IMR-90 (cell line): ENCODE data around the gene RSU1.

ENCODE experiments used
- CEBPB ChIP-seq: IDR thresholded peaks from 2 replicates; pipeline ENCODE4 v1.6.1; 2012; ENCODE audit warnings: low read depth, low read length, improper control_type of control experiment
- CHD1 ChIP-seq: IDR thresholded peaks from 2 replicates; pipeline ENCODE4 v1.6.1; 2012; ENCODE audit warnings: low read depth, low read length, improper control_type of control experiment
- POLR2A ChIP-seq: IDR thresholded peaks from 2 replicates; pipeline ENCODE4 v1.6.1; 2012; ENCODE audit warnings: mild to moderate bottlenecking, low read depth, low read length
- TF ChIP-seq, protein P1 (sequence below): conservative IDR thresholded peaks from 2 replicates; pipeline ENCODE4 v1.5.1; 2012; ENCODE audit warnings: mild to moderate bottlenecking, low read depth, low read length, improper control_type of control experiment
- TF ChIP-seq, protein P2 (sequence below): fragments of 150-350 bp; IDR thresholded peaks from 2 replicates; pipeline ENCODE4 v1.6.1; 2016; ENCODE audit warnings: low read depth, mild to moderate bottlenecking, low read length, moderate library complexity, borderline replicate concordance

DNA sequence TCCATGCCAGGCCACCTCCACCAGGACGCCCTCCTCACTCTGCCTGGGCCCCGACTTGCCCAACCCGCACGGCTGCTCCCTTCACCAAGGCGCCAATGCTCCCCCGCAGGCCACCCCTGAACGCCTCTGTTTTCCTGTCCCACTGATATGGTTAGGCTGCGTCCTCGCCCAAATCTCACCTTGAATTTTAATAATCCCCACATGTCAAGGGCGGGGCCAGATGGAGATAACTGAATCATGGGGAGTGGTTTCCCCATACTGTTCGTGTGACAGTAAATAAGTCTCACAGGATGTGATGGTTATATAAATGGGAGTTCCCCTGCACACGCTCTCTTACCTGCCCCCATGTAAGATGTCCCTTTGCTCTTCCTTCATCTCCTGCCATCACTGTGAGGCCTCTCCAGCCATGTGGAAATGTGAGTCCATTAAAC lies 29.8 kb downstream of the RSU1 start:
- TF ChIP-seq, protein P1, sequence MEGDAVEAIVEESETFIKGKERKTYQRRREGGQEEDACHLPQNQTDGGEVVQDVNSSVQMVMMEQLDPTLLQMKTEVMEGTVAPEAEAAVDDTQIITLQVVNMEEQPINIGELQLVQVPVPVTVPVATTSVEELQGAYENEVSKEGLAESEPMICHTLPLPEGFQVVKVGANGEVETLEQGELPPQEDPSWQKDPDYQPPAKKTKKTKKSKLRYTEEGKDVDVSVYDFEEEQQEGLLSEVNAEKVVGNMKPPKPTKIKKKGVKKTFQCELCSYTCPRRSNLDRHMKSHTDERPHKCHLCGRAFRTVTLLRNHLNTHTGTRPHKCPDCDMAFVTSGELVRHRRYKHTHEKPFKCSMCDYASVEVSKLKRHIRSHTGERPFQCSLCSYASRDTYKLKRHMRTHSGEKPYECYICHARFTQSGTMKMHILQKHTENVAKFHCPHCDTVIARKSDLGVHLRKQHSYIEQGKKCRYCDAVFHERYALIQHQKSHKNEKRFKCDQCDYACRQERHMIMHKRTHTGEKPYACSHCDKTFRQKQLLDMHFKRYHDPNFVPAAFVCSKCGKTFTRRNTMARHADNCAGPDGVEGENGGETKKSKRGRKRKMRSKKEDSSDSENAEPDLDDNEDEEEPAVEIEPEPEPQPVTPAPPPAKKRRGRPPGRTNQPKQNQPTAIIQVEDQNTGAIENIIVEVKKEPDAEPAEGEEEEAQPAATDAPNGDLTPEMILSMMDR = no peak
- TF ChIP-seq CHD1 (no peak), POLR2A (no peak), CEBPB (no peak)
- TF ChIP-seq, protein P2, sequence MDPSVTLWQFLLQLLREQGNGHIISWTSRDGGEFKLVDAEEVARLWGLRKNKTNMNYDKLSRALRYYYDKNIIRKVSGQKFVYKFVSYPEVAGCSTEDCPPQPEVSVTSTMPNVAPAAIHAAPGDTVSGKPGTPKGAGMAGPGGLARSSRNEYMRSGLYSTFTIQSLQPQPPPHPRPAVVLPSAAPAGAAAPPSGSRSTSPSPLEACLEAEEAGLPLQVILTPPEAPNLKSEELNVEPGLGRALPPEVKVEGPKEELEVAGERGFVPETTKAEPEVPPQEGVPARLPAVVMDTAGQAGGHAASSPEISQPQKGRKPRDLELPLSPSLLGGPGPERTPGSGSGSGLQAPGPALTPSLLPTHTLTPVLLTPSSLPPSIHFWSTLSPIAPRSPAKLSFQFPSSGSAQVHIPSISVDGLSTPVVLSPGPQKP = no peak
